Activated effector memory CD4-positive, alpha-beta T cell treated with anti-CD3 and anti-CD28 coated beads, Interleukin-2, amount 50 U/mL, for 16 hours (primary cell): ENCODE measurements around the gene GJB4.
"Not testable (repeated sequence)": the region's sequence is repeated elsewhere in the genome, so short reads cannot be mapped to it uniquely, and the experiment has no call there.

Experiments
- DNase-seq: peaks from one replicate; pipeline ENCODE4 v3.0.0-alpha.2; 2020

Gene GJB4

DNA sequence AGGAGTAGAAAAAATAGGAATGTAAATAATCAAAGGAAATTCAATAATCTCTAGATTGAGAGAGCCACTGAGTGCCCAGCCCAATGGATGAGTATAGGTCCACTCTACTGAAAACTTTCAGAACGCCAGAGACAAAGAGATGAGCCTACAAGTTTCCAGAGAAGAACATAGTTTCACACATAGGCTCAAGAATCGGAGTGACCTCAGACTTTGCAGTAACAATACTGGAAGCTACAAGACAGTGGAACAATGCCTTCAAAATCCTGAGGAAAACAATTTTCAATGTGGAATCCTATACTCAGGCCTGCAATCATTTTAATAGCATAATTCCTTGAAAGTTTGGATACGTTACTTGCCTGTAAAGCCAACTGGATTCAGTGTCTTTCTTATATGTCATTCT lies 44.2 kb downstream of the GJB4 start:
- DNase-seq = no peak

DNA sequence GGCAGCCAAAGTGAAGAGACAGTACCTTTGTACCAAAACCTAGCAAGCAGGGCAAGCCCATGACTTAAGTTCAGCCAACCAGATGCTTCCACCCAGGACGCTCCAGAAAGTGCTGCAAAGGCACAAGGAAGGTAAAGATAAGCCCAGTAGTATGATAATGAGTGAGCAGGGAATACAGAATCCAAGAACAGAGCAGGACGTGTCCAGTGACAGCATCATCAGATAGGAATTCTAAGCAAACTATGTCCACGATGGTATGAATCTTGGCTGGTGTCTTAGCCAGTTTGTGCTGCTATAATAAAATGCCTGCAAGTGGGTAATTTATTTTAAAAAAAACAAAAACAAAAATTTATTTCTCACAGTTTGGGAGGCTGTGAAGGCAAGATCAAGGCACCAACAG lies 46.9 kb downstream of the GJB4 start:
- DNase-seq = no peak

DNA sequence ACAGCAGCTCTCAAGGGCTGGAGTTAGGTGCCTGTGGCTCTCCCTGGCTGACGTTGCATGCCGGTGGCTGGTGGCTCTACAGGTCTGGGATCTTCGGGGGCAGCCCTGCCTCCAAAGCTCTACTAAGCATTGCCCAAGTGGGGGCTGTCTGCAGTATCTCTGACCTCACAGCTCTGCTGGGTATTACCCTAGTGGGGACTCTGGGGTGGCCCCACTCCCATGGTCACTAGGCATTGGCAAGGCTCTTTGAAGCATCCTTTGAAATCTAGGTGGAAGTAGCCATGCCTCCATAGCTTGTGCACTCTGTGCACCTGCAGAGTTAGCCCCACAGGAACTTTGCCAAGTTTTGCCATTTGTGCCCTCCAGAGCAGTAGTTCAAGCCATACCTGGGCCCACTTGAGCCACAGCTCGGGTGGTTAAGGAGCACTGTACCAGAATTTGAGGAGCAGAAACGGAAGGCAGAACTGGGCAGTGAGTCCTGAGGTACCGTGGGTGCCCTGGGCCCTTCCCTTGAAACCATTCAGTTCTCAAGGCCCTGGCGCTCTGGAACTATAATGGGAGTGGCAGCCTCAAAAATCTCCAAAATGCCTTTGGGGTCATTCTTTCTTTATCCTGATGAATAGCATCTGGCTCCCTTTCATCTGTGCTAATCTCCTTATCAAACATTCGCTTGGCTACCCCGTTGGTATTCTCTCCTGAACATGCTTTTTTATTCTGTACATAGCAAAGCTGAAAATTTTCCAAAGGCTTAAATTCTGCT lies 48.7 kb downstream of the GJB4 start:
- no peak for DNase-seq

- DNase-seq = not testable (repeated sequence)
These were observed 51.2 kb downstream of the GJB4 start for GRCh38 chr1:34810781-34811180.
